Keratinocyte (primary cell): ENCODE data around the gene LCN2. TPM values are rescaled to one million over a fixed set of nuclear protein-coding genes. Genes with fewer than 3 reads are reported as not detected.

Source experiments
- DNase-seq: peaks from one replicate; pipeline ENCODE4 v3.0.0-alpha.2; 2011; ENCODE audit warnings: low read depth, missing footprints, low spot score
- FAIRE-seq: peaks from 2 replicates; lab custom pipeline; 2011; peaks lifted over from hg19 to GRCh38; lab: Jason Lieb, UNC
- H2AFZ ChIP-seq: 2 replicates; pipeline ENCODE4 v1.6.0; 2012; ENCODE audit warnings: low read length, control low read depth, inconsistent platforms; ENCODE audit not compliant: control insufficient read depth
- H3K27ac ChIP-seq: 2 replicates; pipeline ENCODE4 v1.5.1; 2011; ENCODE audit warnings: low read length; ENCODE audit not compliant: control insufficient read depth, insufficient read depth
- H3K27me3 ChIP-seq: 3 replicates; pipeline ENCODE4 v1.6.0; 2011; ENCODE audit warnings: low read length; ENCODE audit not compliant: control insufficient read depth, insufficient read depth; ENCODE audit errors: extremely low read depth
- H3K36me3 ChIP-seq, 2 experiments: 2 replicates in 1 of 2; 3 replicates in 1 of 2; pipeline ENCODE4 v1.5.1; 2011; ENCODE audit warnings: low read length in 2 of 2, mild to moderate bottlenecking in 1 of 2; ENCODE audit not compliant: control insufficient read depth in 2 of 2, insufficient read depth in 2 of 2; ENCODE audit errors: extremely low read depth in 1 of 2
- H3K4me1 ChIP-seq: 3 replicates; pipeline ENCODE4 v1.5.1; 2011; ENCODE audit warnings: low read length; ENCODE audit not compliant: control insufficient read depth, insufficient read depth; ENCODE audit errors: extremely low read depth
- H3K4me2 ChIP-seq: 3 replicates; pipeline ENCODE4 v1.6.0; 2011; ENCODE audit warnings: low read depth, low read length; ENCODE audit not compliant: control insufficient read depth, insufficient read depth; ENCODE audit errors: extremely low read depth
- H3K4me3 ChIP-seq, 3 experiments: fragments of 200-600 bp in 1 of 3; sonication (generic) in 1 of 3; 2 replicates in 2 of 3; 3 replicates in 1 of 3; pipeline ENCODE4 v1.5.1; 2011 to 2016; ENCODE audit warnings: low read length in 3 of 3, mild to moderate bottlenecking in 3 of 3, control low read depth in 2 of 3, inconsistent platforms in 1 of 3, low read depth in 1 of 3, mixed read lengths in 1 of 3, mixed run types in 1 of 3, moderate library complexity in 1 of 3; ENCODE audit not compliant: control insufficient read depth in 2 of 3, insufficient read depth in 2 of 3; ENCODE audit errors: extremely low read depth in 1 of 3
- H3K79me2 ChIP-seq: 2 replicates; pipeline ENCODE4 v1.6.0; 2012; ENCODE audit warnings: low read length; ENCODE audit not compliant: control insufficient read depth, insufficient read depth
- H3K9ac ChIP-seq: 3 replicates; pipeline ENCODE4 v1.6.0; 2011; ENCODE audit warnings: low read length; ENCODE audit not compliant: control insufficient read depth, insufficient read depth; ENCODE audit errors: extremely low read depth
- H3K9me1 ChIP-seq: 3 replicates; pipeline ENCODE4 v1.6.0; 2011; ENCODE audit warnings: low read length; ENCODE audit not compliant: control insufficient read depth, insufficient read depth; ENCODE audit errors: extremely low read depth
- H3K9me3 ChIP-seq: 2 replicates; pipeline ENCODE4 v1.5.1; 2012; ENCODE audit warnings: low read depth, low read length; ENCODE audit not compliant: control insufficient read depth
- H4K20me1 ChIP-seq: 3 replicates; pipeline ENCODE4 v1.6.0; 2011; ENCODE audit warnings: low read length; ENCODE audit not compliant: control insufficient read depth, insufficient read depth; ENCODE audit errors: extremely low read depth
- EZH2 ChIP-seq: IDR thresholded peaks from one replicate; pipeline ENCODE4 v1.6.1; 2012; ENCODE audit warnings: inconsistent platforms, mild to moderate bottlenecking, low read length, moderate library complexity
- dilution Hi-C: fragments of 300-500 bp; cut with MboI; formaldehyde crosslinking; loops from one replicate; pipeline ENCODE4 v1.7.0; 2020; ENCODE audit warnings: low sequenced_read_pairs; ENCODE audit not compliant: extremely low pct_ligation_motif_present
- polyA plus RNA-seq, 5 experiments: library from polyadenylated mRNA; depleted of rRNA in 3 of 5; stranded (reverse) in 3 of 5; stranded (forward) in 1 of 5; unstranded in 1 of 5; fragments of >200 nt; gene quantifications; 1 replicate in 1 of 5; 2 replicates in 3 of 5; 3 replicates in 1 of 5; pipeline versions ENCODE4 v1.2.1 to v1.2.3, GENCODE V29; 2011 to 2012; ENCODE audit warnings: missing spikeins in 2 of 5, low read depth in 1 of 5, low replicate concordance in 1 of 5
- TF ChIP-seq, protein P1 (sequence below), 3 experiments: IDR thresholded peaks in 1 of 3; conservative IDR thresholded peaks in 1 of 3; optimal IDR thresholded peaks in 1 of 3; 2 replicates in 2 of 3; 3 replicates in 1 of 3; pipeline versions ENCODE3 to v1.5.1; 2011; ENCODE audit warnings: low read length in 3 of 3, mild to moderate bottlenecking in 3 of 3, moderate library complexity in 2 of 3, control low read depth in 1 of 3, inconsistent platforms in 1 of 3; ENCODE audit not compliant: insufficient read depth in 2 of 3; ENCODE audit errors: extremely low read depth in 1 of 3

Gene LCN2
- polyA plus RNA-seq, 1 donor (not counting 4 experiments of a cell fraction or from before 2014, with no cell fraction given): 28.9 TPM

DNA sequence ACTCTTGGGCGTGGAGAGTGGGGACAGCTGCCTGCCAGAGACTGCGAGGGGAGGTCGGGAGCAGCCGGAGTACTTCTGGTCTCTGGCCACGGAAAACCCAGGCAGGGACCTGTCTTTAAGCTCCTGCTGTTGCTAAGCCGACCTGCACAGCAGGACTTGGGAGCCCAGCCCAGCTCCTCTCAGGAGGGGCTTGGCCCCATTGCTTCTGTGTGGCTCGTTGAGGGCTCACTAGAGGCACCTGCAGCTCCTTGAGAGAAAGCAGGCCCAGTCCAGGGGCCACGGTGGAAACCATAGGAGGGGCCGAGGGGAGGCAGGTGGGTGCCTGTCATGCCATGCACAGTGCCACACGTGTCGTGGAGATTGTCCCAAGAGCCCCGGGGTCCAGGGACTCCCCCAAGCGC lies 3.3 kb upstream of the LCN2 start:
- Histone ChIP-seq H3K9ac (peak overlapping the region; percentile 47), H3K36me3 (no peaks in the 10 kb centered on the region), H4K20me1 (no peaks in the 10 kb centered on the region), H3K4me3 (no peak overlapping the region), H3K79me2 (no peaks in the 10 kb centered on the region), H3K4me2 (peak overlapping the region; percentile 62), H3K27ac (peak overlapping the region; percentile 71), H3K27me3 (no peaks in the 10 kb centered on the region), H3K9me3 (no peaks in the 10 kb centered on the region), H3K9me1 (no peaks in the 10 kb centered on the region), H2AFZ (peak overlapping the region; percentile 92), H3K4me1 (peaks cover 59% of the 10 kb centered on the region)
- FAIRE-seq (no peak), DNase-seq (no peak)
- TF ChIP-seq, protein P1, sequence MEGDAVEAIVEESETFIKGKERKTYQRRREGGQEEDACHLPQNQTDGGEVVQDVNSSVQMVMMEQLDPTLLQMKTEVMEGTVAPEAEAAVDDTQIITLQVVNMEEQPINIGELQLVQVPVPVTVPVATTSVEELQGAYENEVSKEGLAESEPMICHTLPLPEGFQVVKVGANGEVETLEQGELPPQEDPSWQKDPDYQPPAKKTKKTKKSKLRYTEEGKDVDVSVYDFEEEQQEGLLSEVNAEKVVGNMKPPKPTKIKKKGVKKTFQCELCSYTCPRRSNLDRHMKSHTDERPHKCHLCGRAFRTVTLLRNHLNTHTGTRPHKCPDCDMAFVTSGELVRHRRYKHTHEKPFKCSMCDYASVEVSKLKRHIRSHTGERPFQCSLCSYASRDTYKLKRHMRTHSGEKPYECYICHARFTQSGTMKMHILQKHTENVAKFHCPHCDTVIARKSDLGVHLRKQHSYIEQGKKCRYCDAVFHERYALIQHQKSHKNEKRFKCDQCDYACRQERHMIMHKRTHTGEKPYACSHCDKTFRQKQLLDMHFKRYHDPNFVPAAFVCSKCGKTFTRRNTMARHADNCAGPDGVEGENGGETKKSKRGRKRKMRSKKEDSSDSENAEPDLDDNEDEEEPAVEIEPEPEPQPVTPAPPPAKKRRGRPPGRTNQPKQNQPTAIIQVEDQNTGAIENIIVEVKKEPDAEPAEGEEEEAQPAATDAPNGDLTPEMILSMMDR (optimal IDR thresholded peaks at IDR 0.05 in 1 of 3, IDR thresholded peaks at IDR 0.05 in 1 of 3, conservative IDR thresholded peaks at IDR 0.05 in 1 of 3; ENCODE audit: extremely low read depth in 1 of 3, insufficient read depth in 2 of 3, low read length in 3 of 3): no peak
- no peak for TF ChIP-seq EZH2
- dilution Hi-C loops: no loop called here

DNA sequence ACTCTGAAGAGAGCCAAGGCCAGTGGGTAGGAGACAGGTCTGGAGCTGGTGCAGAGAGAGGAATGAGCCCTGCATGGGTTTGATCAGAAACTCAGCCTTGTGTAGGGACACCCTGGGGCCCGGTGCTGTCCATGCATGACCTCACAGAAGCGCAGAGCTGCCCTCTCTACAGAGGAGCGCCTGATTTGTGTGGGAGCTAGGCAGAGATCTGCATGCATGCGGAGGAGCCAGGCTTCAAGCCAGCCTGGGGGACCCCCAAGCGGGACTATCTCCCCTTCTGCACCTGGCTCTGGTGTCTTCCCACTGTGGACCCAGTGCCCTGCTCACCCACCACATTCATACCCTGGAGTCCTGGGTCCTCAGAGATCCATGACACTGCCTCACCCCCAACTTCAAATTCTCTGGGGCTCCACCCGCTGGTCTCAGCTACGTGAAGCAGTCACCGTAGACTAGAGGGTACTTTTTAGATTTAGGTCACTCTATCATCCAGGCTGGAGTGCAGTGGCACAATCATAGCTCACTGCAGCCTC lies 2.6 kb upstream of the LCN2 start:
- H3K4me2 ChIP-seq: no peak overlapping the region
- H3K36me3 ChIP-seq: no peaks in the 10 kb centered on the region
- dilution Hi-C loops: no loop called here
- H2AFZ ChIP-seq: no peak overlapping the region
- no peak overlapping the region for H3K27ac ChIP-seq
- no peak for TF ChIP-seq EZH2
- TF ChIP-seq, protein P1 (optimal IDR thresholded peaks at IDR 0.05 in 1 of 3, IDR thresholded peaks at IDR 0.05 in 1 of 3, conservative IDR thresholded peaks at IDR 0.05 in 1 of 3; ENCODE audit: extremely low read depth in 1 of 3, insufficient read depth in 2 of 3, low read length in 3 of 3): no peak
- H3K4me1 ChIP-seq: peaks cover 59% of the 10 kb centered on the region
- no peaks in the 10 kb centered on the region for H4K20me1 ChIP-seq
- no peaks in the 10 kb centered on the region for H3K27me3 ChIP-seq
- no peak overlapping the region for H3K9ac ChIP-seq
- H3K79me2 ChIP-seq: no peaks in the 10 kb centered on the region
- no peaks in the 10 kb centered on the region for H3K9me1 ChIP-seq
- DNase-seq (no peak), FAIRE-seq (no peak)
- H3K9me3 ChIP-seq: no peaks in the 10 kb centered on the region
- no peak overlapping the region for H3K4me3 ChIP-seq
